Caco-2 (cell line): ENCODE data around the gene ST6GALNAC1. TPM values are rescaled to one million over a fixed set of nuclear protein-coding genes. Genes with fewer than 3 reads are reported as not detected.

Experiments used
- Bru-seq: library from RNA; stranded (reverse); fragments of 400-500 nt; gene quantifications from one replicate; lab custom pipeline; 2021; lab: Mats Ljungman, UMichigan
- BruChase-seq, 2 experiments: library from RNA; stranded (reverse); fragments of 400-500 nt; gene quantifications; one replicate each; lab custom pipeline; 2021; lab: Mats Ljungman, UMichigan
- BruUV-seq: library from RNA; stranded (reverse); fragments of 400-500 nt; replicated peaks from 2 replicates; lab custom pipeline; 2021; lab: Mats Ljungman, UMichigan
- CTCF ChIA-PET: fragments of 300-600 bp; sonication (Branson Sonifier 250); formaldehyde crosslinking; loops from one replicate; lab custom pipeline; 2022; ENCODE audit warnings: antibody characterized with exemption; lab: Charles Lee
- POLR2A ChIA-PET: fragments of 300-600 bp; sonication (Branson Sonifier 250); formaldehyde crosslinking; loops from one replicate; lab custom pipeline; 2022; ENCODE audit warnings: antibody characterized with exemption; lab: Charles Lee
- DNase-seq, 2 experiments: peaks; one replicate each; pipeline versions ENCODE4 v3.0.0 to v3.0.0-alpha.2; 2020 to 2022
- H3K27me3 ChIP-seq: replicated peaks from 2 replicates; pipeline ENCODE4 v1.6.0; 2011; ENCODE audit warnings: low read length; ENCODE audit not compliant: control insufficient read depth, insufficient read depth
- H3K36me3 ChIP-seq: 2 replicates; pipeline ENCODE4 v1.5.1; 2011; ENCODE audit warnings: low read length; ENCODE audit not compliant: control insufficient read depth, insufficient read depth
- H3K4me1 ChIP-seq: fragments of 250-450 bp; sonication (Bioruptor Pico); 2 replicates; pipeline ENCODE4 v1.5.1; 2020; ENCODE audit warnings: mild to moderate bottlenecking
- H3K4me3 ChIP-seq: 2 replicates; pipeline ENCODE4 v1.5.1; 2011; ENCODE audit warnings: low read depth, mild to moderate bottlenecking, control low read depth, low read length
- H3K9me3 ChIP-seq: fragments of 250-450 bp; sonication (Bioruptor Pico); 2 replicates; pipeline ENCODE4 v1.5.1; 2020; ENCODE audit warnings: mild to moderate bottlenecking, moderate library complexity
- H3K27ac Mint-ChIP-seq: one replicate; pipeline ENCODE4 v1.8.0; 2022; ENCODE audit warnings: mixed read lengths; ENCODE audit not compliant: unreplicated experiment
- H3K27me3 Mint-ChIP-seq: one replicate; pipeline ENCODE4 v1.8.0; 2022; ENCODE audit warnings: mixed read lengths; ENCODE audit not compliant: insufficient read depth, unreplicated experiment
- H3K36me3 Mint-ChIP-seq: one replicate; pipeline ENCODE4 v1.8.0; 2022; ENCODE audit warnings: mild to moderate bottlenecking, mixed read lengths; ENCODE audit not compliant: insufficient read depth, unreplicated experiment
- H3K4me1 Mint-ChIP-seq: one replicate; pipeline ENCODE4 v1.8.0; 2022; ENCODE audit warnings: low read depth, mixed read lengths; ENCODE audit not compliant: unreplicated experiment
- H3K4me3 Mint-ChIP-seq: one replicate; pipeline ENCODE4 v1.8.0; 2022; ENCODE audit warnings: mild to moderate bottlenecking, moderate library complexity, mixed read lengths; ENCODE audit not compliant: unreplicated experiment
- H3K9me3 Mint-ChIP-seq: one replicate; pipeline ENCODE4 v1.8.0; 2022; ENCODE audit warnings: mixed read lengths; ENCODE audit not compliant: unreplicated experiment
- CTCF ChIP-seq, 2 experiments: fragments of 200-600 bp in 1 of 2; IDR thresholded peaks; 1 replicate in 1 of 2; 2 replicates in 1 of 2; pipeline versions ENCODE4 v1.5.1 to v1.8.0; 2011 to 2022; ENCODE audit warnings: antibody characterized with exemption in 1 of 2, control low read depth in 1 of 2, inconsistent platforms in 1 of 2, low read depth in 1 of 2, low read length in 1 of 2, mild to moderate bottlenecking in 1 of 2, moderate library complexity in 1 of 2; ENCODE audit not compliant: insufficient read depth in 1 of 2, severe bottlenecking in 1 of 2, unreplicated experiment in 1 of 2
- intact Hi-C: fragments of 100-400 bp; cut with micrococcal nuclease; formaldehyde crosslinking; loops from one replicate; pipeline ENCODE4 v1.10.0; 2022; ENCODE audit not compliant: unreplicated experiment
- long read RNA-seq: library from polyadenylated mRNA; stranded (forward); transcript quantifications from one replicate; pipeline ENCODE4 v2.0.0, GENCODE V29; 2022
- total RNA-seq: library from RNA; stranded (reverse); gene quantifications from 2 replicates; pipeline ENCODE4 v1.2.3, GENCODE V29; 2022

Gene ST6GALNAC1
- total RNA-seq (1.6 and 1.7 TPM in 2 replicates), Bru-seq, nascent RNA (percentile 31 among the genes with signal in this experiment), BruChase-seq, experiment 1, labeled RNA remaining after a 2-hour chase (percentile 19 among the genes with signal in this experiment), BruChase-seq, experiment 2, labeled RNA remaining after a 6-hour chase (percentile 25 among the genes with signal in this experiment)
- long read RNA-seq, partial matches to known transcripts: 1 of 3 reads
- long read RNA-seq, other reads (novel, unspliced or antisense): 0 of 3 reads

GRCh38 chr17:76643553-76644148, at the start of gene ST6GALNAC1:
Gene ST6GALNAC1 (minus strand): TSS chr17:76643757. CDS start chr17:76643638, 119 bp downstream.
- H3K4me3 Mint-ChIP-seq: no peak within 1 kb of the TSS
- no peak for TF ChIP-seq CTCF (IDR thresholded peaks at IDR 0.05; ENCODE audit: insufficient read depth in 1 of 2, low read depth in 1 of 2, low read length in 1 of 2, severe bottlenecking in 1 of 2, unreplicated experiment in 1 of 2)

DNA sequence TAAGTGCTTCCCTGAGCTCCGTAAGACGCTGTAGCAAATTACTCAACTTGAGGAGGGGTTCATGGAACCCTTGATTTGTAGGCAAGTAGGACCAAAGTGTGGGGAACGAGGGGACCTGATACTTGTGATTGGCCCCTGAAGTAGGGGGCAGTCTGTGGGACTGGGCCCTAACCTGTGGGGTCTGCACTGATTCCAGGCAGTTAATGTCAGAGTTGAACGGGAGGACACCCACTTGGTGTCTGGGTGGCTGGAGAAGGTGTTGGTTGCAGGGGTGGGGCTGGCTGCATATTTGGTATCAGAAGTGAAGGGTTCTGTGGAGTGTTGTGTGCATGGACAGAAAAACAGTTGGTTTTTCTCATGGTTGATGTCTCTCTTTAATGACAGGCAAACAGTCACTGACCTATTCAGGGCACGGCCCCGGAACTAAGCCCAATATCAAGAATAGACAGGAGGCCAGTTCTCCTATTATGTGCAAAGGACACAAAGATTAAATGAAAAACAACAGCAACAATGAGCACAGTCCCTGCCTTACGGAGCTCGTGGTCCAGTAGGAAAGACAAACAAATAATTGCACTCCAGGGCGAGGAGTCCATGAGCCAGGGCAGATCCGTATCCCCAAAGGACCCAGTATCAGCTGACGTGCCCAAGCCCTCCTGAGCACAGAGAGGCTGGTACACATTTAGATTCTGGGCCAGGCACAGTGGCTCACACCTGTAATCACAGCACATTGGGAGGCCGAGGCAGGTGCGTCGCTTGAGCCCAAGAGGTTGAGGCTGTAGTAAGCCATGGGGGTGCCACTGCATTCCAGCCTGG, 48.0 kb upstream of the ST6GALNAC1 start:
- H3K4me3 ChIP-seq: no peak overlapping the region
- H3K27me3 ChIP-seq: no peaks in the 10 kb centered on the region
- intact Hi-C loops: no loop called here
- ChIA-PET POLR2A (no interaction called here), CTCF (no interaction called here)
- H3K36me3 ChIP-seq: no peaks in the 10 kb centered on the region
- H3K36me3 Mint-ChIP-seq: peaks cover 4% of the 10 kb centered on the region
- H3K9me3 ChIP-seq: no peaks in the 10 kb centered on the region
- DNase-seq: no peak
- H3K9me3 Mint-ChIP-seq: no peaks in the 10 kb centered on the region
- no peak for TF ChIP-seq CTCF (IDR thresholded peaks at IDR 0.05; ENCODE audit: insufficient read depth in 1 of 2, low read depth in 1 of 2, low read length in 1 of 2, severe bottlenecking in 1 of 2, unreplicated experiment in 1 of 2)
- no peaks in the 10 kb centered on the region for H3K27me3 Mint-ChIP-seq
- no peak overlapping the region for H3K27ac Mint-ChIP-seq
- BruUV-seq: no TSS peak
- H3K4me3 Mint-ChIP-seq: no peak overlapping the region
- peaks cover 23% of the 10 kb centered on the region for H3K4me1 ChIP-seq
- H3K4me1 Mint-ChIP-seq: peaks cover 18% of the 10 kb centered on the region

More at GRCh38 chr17:76643553-76644148, at the start of gene ST6GALNAC1:
- Histone ChIP-seq H3K9me3 (0 out of 2 replicates have a peak, but pooled peaks cover 11% of the 10 kb centered on the region), H3K4me1 (peaks cover 52% of the 10 kb centered on the region), H3K36me3 (no peaks in the 10 kb centered on the region), H3K4me3 (no peak within 1 kb of the TSS), H3K27me3 (no peaks in the 10 kb centered on the region)
- DNase-seq: no peak
- ChIA-PET POLR2A (interaction anchor here (1.1 kb wide), 1 partner anchor 28 kb away, joined by 3 read pairs; no protein-coding TSS in a partner anchor), CTCF (interaction anchor here (0.6 kb wide), 1 partner anchor 24 kb away, joined by 5 read pairs; no protein-coding TSS in a partner anchor)
- Mint-ChIP-seq H3K4me1 (peaks cover 53% of the 10 kb centered on the region), H3K27me3 (no peaks in the 10 kb centered on the region), H3K36me3 (no peaks in the 10 kb centered on the region), H3K9me3 (peaks cover 10% of the 10 kb centered on the region), H3K27ac (peak within 1 kb of the TSS; percentile 46)
- no TSS peak for BruUV-seq
- intact Hi-C loops: no loop called here
